Activated naive CD8-positive, alpha-beta T cell treated with anti-CD3 and anti-CD28 coated beads, Interleukin-2, amount 10 ng/mL, durations not matched to agents 7 days and 5 days (primary cell): ENCODE results near the gene MFAP2. TPM values are rescaled to one million over a fixed set of nuclear protein-coding genes. Genes with fewer than 3 reads are reported as not detected.

ENCODE experiments used
- ATAC-seq: fragments of 150-1000 bp; cut with Tn5 transposase; one replicate; pipeline ENCODE4 v1.10.0; 2021; ENCODE audit warnings: low read depth, moderate library complexity
- POLR2A ChIA-PET: fragments of 350-600 bp; sonication (Branson Sonifier 250); formaldehyde crosslinking; loops from one replicate; lab custom pipeline; 2021; ENCODE audit warnings: antibody characterized with exemption; lab: Charles Lee
- DNase-seq: peaks from one replicate; pipeline ENCODE4 v3.0.0; 2021
- H3K27ac Mint-ChIP-seq: one replicate; pipeline ENCODE4 v1.8.0; 2022; ENCODE audit warnings: mild to moderate bottlenecking, mixed read lengths
- H3K27me3 Mint-ChIP-seq: one replicate; pipeline ENCODE4 v1.8.0; 2022; ENCODE audit warnings: mild to moderate bottlenecking, moderate library complexity, mixed read lengths
- H3K36me3 Mint-ChIP-seq: one replicate; pipeline ENCODE4 v1.8.0; 2021; ENCODE audit warnings: mild to moderate bottlenecking, mixed read lengths
- H3K4me1 Mint-ChIP-seq: one replicate; pipeline ENCODE4 v1.8.0; 2021; ENCODE audit warnings: mixed read lengths
- H3K4me3 Mint-ChIP-seq: one replicate; pipeline ENCODE4 v1.8.0; 2022; ENCODE audit warnings: mild to moderate bottlenecking, moderate library complexity, mixed read lengths
- H3K9me3 Mint-ChIP-seq: one replicate; pipeline ENCODE4 v1.8.0; 2021; ENCODE audit warnings: mixed read lengths
- total RNA-seq, 2 experiments: library from RNA; stranded (reverse); gene quantifications; one replicate each; pipeline ENCODE4 v1.2.3, GENCODE V29; 2021

The MFAP2 gene
- total RNA-seq, 2 experiments from 2014 or later = not detected

DNA sequence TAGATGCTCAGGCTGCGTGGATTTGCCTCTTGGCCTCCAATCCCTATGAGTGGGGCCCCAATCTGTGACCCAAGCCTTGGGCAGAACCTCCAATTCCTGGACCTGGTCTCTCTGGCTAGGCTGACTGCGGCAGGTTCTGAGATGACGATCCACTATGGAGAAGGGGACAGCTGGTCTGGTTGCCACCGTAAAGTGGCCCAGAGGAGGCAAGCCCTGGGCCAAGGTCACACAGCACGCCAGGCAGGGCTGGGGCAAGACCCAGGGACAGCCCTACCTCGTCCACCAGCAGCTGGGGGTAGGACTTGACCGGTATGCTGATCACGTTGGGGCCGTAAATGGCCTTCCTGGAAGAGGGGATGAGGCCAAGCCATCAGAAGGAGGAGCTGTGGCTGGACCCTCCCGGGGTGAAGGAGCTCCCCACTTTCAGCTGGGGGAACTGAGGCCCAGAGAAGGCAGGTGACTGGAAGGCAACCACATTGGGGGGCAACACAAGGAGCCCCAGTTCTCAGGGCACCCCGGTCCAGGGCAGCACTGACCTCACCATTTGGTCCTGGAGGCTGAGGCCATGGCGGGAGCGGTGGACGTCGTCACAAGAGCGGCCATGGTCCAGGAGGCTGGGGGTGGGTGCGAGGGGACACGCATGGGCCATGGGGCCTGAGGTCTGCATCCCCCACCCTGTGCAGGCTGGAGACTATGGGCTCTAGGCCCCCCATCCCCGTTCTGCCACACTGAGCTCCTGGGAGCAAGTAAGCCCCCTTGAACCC is 21.5 kb upstream of the MFAP2 start:
- DNase-seq = no peak
- H3K27me3 Mint-ChIP-seq = no peaks in the 10 kb centered on the region
- no peak for ATAC-seq
- H3K9me3 Mint-ChIP-seq = no peaks in the 10 kb centered on the region
- H3K4me1 Mint-ChIP-seq = no peaks in the 10 kb centered on the region
- H3K36me3 Mint-ChIP-seq = peaks cover 5% of the 10 kb centered on the region
- POLR2A ChIA-PET = no interaction called here
- no peak overlapping the region for H3K27ac Mint-ChIP-seq
- H3K4me3 Mint-ChIP-seq = no peak overlapping the region

GRCh38 chr1:16999863-17000262 is 19.4 kb upstream of the MFAP2 start:
- Mint-ChIP-seq H3K4me1 (no peaks in the 10 kb centered on the region), H3K9me3 (no peaks in the 10 kb centered on the region), H3K4me3 (no peak overlapping the region), H3K27ac (no peak overlapping the region), H3K27me3 (no peaks in the 10 kb centered on the region), H3K36me3 (peaks cover 9% of the 10 kb centered on the region)
- no peak for ATAC-seq
- POLR2A ChIA-PET = no interaction called here
- no peak for DNase-seq

- Mint-ChIP-seq H3K4me3 (no peak overlapping the region), H3K27ac (no peak overlapping the region), H3K4me1 (no peaks in the 10 kb centered on the region), H3K9me3 (no peaks in the 10 kb centered on the region), H3K36me3 (peaks cover 3% of the 10 kb centered on the region), H3K27me3 (no peaks in the 10 kb centered on the region)
- POLR2A ChIA-PET = no interaction called here
- ATAC-seq = no peak
- no peak for DNase-seq
Observed at GRCh38 chr1:16998589-16998988, 18.2 kb upstream of the MFAP2 start.

DNA sequence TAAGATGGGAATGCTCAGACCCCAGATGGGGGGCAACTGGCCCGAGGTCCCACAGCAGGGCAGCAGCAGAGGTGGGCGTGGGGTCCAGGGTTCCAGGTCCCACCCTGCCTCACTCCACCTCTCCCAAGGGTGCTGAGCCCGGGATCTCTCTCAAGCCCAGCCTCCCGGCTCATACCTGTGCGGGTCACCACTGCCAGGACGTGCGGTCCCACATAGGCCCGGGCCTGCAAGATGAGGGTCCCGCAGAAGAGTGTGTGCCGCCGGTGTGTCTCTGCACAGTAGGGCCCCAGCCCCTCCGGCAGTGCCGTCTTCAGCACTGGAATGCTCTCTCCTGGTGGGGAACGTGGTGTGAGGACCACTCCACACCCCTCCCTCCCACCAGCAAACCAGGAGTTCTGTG is 16.4 kb upstream of the MFAP2 start:
- Mint-ChIP-seq H3K27me3 (no peaks in the 10 kb centered on the region), H3K4me3 (no peak overlapping the region), H3K4me1 (no peaks in the 10 kb centered on the region), H3K36me3 (peaks cover 3% of the 10 kb centered on the region), H3K27ac (no peak overlapping the region), H3K9me3 (no peaks in the 10 kb centered on the region)
- POLR2A ChIA-PET = interaction anchor here (0.6 kb wide), 1 partner anchor 27 kb away, joined by 3 read pairs; no protein-coding TSS in a partner anchor
- no peak for DNase-seq
- ATAC-seq = no peak

GRCh38 chr1:16993521-16994038 is 13.2 kb upstream of the MFAP2 start:
- no peaks in the 10 kb centered on the region for H3K27me3 Mint-ChIP-seq
- H3K4me1 Mint-ChIP-seq = no peaks in the 10 kb centered on the region
- no peak overlapping the region for H3K27ac Mint-ChIP-seq
- H3K9me3 Mint-ChIP-seq = no peaks in the 10 kb centered on the region
- H3K36me3 Mint-ChIP-seq = peaks cover 3% of the 10 kb centered on the region
- no peak for DNase-seq
- ATAC-seq = no peak
- no peak overlapping the region for H3K4me3 Mint-ChIP-seq
- POLR2A ChIA-PET = no interaction called here

DNA sequence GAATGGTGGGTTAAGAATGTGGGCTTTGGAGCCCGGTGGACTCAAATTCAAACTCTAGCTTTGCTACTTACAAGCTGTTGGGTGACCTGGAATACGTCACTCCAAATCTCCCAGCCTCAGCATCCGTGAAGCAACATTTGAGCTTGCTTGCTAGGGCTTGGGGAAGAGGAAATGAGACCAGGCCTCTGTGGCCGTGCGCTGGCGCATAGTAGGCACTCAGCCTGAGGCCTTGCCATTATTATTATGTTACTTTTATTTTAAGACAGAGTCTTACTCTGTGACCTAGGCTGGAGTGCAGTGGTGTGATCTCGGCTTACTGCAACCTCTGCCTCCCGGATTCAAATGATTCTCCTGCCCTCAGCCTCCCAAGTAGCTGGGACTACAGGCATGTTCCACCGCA is 12.3 kb upstream of the MFAP2 start:
- peaks cover 3% of the 10 kb centered on the region for H3K36me3 Mint-ChIP-seq
- no peak overlapping the region for H3K4me3 Mint-ChIP-seq
- POLR2A ChIA-PET = no interaction called here
- H3K27me3 Mint-ChIP-seq = no peaks in the 10 kb centered on the region
- H3K27ac Mint-ChIP-seq = no peak overlapping the region
- no peaks in the 10 kb centered on the region for H3K9me3 Mint-ChIP-seq
- H3K4me1 Mint-ChIP-seq = no peaks in the 10 kb centered on the region
- DNase-seq = no peak
- ATAC-seq = no peak

GRCh38 chr1:16992102-16992501 is 11.7 kb upstream of the MFAP2 start:
- Mint-ChIP-seq H3K36me3 (peaks cover 3% of the 10 kb centered on the region), H3K27me3 (no peaks in the 10 kb centered on the region)

DNA sequence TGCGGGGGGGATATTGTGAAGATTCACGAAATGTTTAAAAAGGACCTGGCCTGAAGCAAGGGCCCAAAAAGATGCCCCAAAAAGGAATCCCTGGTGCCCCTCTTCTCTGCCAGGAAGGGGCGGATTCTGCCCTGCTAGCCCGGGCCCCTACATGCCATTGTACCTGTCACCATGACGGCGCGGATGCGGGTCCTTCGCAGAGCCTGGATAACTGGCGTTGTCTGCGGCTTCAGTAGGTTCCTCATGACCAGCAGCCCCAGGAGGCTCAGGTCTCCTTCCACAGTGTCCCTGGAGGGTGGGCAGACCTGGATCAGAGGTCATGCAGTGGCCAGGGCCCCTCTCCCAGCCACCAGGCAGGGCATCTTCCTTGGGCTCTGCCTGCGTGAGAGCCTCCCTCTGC is 11.2 kb upstream of the MFAP2 start:
- Mint-ChIP-seq H3K27me3 (no peaks in the 10 kb centered on the region), H3K9me3 (no peaks in the 10 kb centered on the region), H3K4me3 (no peak overlapping the region), H3K27ac (no peak overlapping the region), H3K36me3 (peaks cover 3% of the 10 kb centered on the region), H3K4me1 (no peaks in the 10 kb centered on the region)
- DNase-seq (no peak), ATAC-seq (no peak)
- POLR2A ChIA-PET = no interaction called here

More at GRCh38 chr1:16992102-16992501, 11.7 kb upstream of the MFAP2 start:
- Mint-ChIP-seq H3K4me3 (no peak overlapping the region), H3K27ac (no peak overlapping the region), H3K4me1 (no peaks in the 10 kb centered on the region), H3K9me3 (no peaks in the 10 kb centered on the region)
- POLR2A ChIA-PET = no interaction called here
- DNase-seq = no peak
- ATAC-seq = no peak

DNA sequence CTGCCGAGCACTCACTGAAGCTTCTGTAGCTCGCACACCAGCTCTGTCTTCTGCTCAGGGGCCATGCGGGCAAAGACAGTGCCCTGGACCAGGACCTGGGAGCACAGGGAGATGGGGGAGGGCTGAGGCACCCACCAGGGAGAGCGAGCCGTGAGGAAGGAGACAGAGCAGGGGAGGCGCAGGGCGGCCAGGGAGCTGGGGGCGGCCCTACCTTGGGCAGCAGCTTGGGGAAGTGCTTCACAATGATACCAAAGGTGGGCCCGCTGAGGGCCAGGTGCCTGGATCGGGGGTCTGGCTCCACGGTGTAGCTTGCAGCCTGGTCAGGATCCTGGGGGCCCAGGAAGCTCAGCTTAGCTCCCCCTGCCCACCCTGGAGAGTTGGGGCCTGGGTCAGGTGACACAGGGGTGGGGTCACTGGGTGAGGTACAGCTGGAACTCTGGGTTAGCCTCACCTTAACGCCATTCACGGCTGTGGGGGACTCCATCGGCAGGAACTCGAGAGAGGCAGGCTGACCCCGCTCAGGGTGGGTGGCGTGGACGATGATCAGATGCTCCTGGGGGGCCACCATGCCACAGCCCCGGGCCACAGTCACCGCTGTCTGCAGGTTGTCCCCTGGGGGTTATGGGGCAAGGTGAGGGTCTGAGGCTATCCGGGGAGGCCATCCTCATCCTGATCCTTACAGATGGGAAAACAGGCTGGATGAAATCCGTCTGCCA is 9.4 kb upstream of the MFAP2 start:
- no peaks in the 10 kb centered on the region for H3K4me1 Mint-ChIP-seq
- DNase-seq (no peak), ATAC-seq (no peak)
- H3K27me3 Mint-ChIP-seq = no peaks in the 10 kb centered on the region
- H3K27ac Mint-ChIP-seq = no peak overlapping the region
- H3K4me3 Mint-ChIP-seq = no peak overlapping the region
- POLR2A ChIA-PET = no interaction called here
- H3K9me3 Mint-ChIP-seq = no peaks in the 10 kb centered on the region
- no peaks in the 10 kb centered on the region for H3K36me3 Mint-ChIP-seq

DNA sequence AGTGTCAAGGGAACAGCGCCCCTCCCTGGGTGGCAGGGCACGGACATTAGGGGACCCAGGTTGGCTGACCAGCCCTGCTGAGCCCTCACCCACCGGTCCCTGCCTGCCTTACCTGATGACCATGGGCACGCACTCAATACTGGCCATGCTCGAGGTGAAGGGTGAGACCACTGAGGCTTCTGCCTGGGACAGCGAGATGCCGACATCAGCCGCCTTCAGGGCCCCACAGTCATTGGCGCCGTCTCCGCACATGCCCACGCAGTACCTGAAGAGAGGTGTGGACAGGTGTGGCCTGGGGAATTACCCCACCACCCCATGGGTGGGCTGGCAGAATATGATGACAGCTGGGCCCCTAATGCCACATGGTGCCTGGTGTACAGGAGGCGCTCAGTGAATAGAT is 7.8 kb upstream of the MFAP2 start:
- Mint-ChIP-seq H3K27ac (no peak overlapping the region), H3K27me3 (peaks cover 4% of the 10 kb centered on the region), H3K4me1 (no peaks in the 10 kb centered on the region), H3K36me3 (no peaks in the 10 kb centered on the region), H3K4me3 (no peak overlapping the region), H3K9me3 (no peaks in the 10 kb centered on the region)
- no peak for DNase-seq
- ATAC-seq = no peak
- POLR2A ChIA-PET = no interaction called here

GRCh38 chr1:16986962-16987361 is 6.5 kb upstream of the MFAP2 start:
- no peak for ATAC-seq
- H3K27ac Mint-ChIP-seq = no peak overlapping the region
- no peaks in the 10 kb centered on the region for H3K9me3 Mint-ChIP-seq
- POLR2A ChIA-PET = no interaction called here
- H3K4me3 Mint-ChIP-seq = no peak overlapping the region
- peaks cover 10% of the 10 kb centered on the region for H3K27me3 Mint-ChIP-seq
- no peaks in the 10 kb centered on the region for H3K36me3 Mint-ChIP-seq
- no peaks in the 10 kb centered on the region for H3K4me1 Mint-ChIP-seq
- DNase-seq = no peak

- no peaks in the 10 kb centered on the region for H3K4me1 Mint-ChIP-seq
- no peak overlapping the region for H3K27ac Mint-ChIP-seq
- no peaks in the 10 kb centered on the region for H3K9me3 Mint-ChIP-seq
- no peak for DNase-seq
- POLR2A ChIA-PET = no interaction called here
- no peak overlapping the region for H3K4me3 Mint-ChIP-seq
- no peak for ATAC-seq
- H3K36me3 Mint-ChIP-seq = no peaks in the 10 kb centered on the region
- peaks cover 14% of the 10 kb centered on the region for H3K27me3 Mint-ChIP-seq
Observed at GRCh38 chr1:16986560-16986959, 6.1 kb upstream of the MFAP2 start.

GRCh38 chr1:16986113-16986512 is 5.7 kb upstream of the MFAP2 start:
- H3K4me3 Mint-ChIP-seq = no peak overlapping the region
- ATAC-seq = no peak
- no peaks in the 10 kb centered on the region for H3K4me1 Mint-ChIP-seq
- no peak for DNase-seq
- peaks cover 18% of the 10 kb centered on the region for H3K27me3 Mint-ChIP-seq
- H3K27ac Mint-ChIP-seq = no peak overlapping the region
- H3K9me3 Mint-ChIP-seq = no peaks in the 10 kb centered on the region
- H3K36me3 Mint-ChIP-seq = no peaks in the 10 kb centered on the region
- POLR2A ChIA-PET = no interaction called here

GRCh38 chr1:16984717-16985116 is 4.3 kb upstream of the MFAP2 start:
- Mint-ChIP-seq H3K36me3 (no peaks in the 10 kb centered on the region), H3K9me3 (no peaks in the 10 kb centered on the region), H3K4me1 (peaks cover 3% of the 10 kb centered on the region), H3K27ac (no peak overlapping the region), H3K4me3 (no peak overlapping the region), H3K27me3 (peaks cover 24% of the 10 kb centered on the region)
- no peak for DNase-seq
- POLR2A ChIA-PET = no interaction called here
- ATAC-seq = no peak
